Mucosa of descending colon (tissue), 3 donors: Measurements from ENCODE around the gene TTC17. TPM values are rescaled to one million over a fixed set of nuclear protein-coding genes. Genes with fewer than 3 reads are reported as not detected.
"Not testable (repeated sequence)": the region's sequence is repeated elsewhere in the genome, so short reads cannot be mapped to it uniquely, and the experiment has no call there.

ENCODE experiments used
- ATAC-seq: fragments of 200-7000 bp; cut with Tn5 transposase; one replicate; pipeline ENCODE4 v1.9.1; 2020; ENCODE audit warnings: mild to moderate bottlenecking, moderate library complexity
- DNase-seq, 3 donors: peaks; one replicate each; pipeline ENCODE4 v3.0.0-alpha.2; 2020
- H3K36me3 ChIP-seq: fragments of 200-600 bp; one replicate; pipeline ENCODE4 v1.8.0; 2021; ENCODE audit warnings: low read depth, mild to moderate bottlenecking
- H3K4me1 ChIP-seq: fragments of 200-600 bp; one replicate; pipeline ENCODE4 v1.8.0; 2021; ENCODE audit warnings: low read depth, mild to moderate bottlenecking
- H3K4me3 ChIP-seq: fragments of 200-600 bp; one replicate; pipeline ENCODE4 v1.8.0; 2021; ENCODE audit warnings: mild to moderate bottlenecking
- H3K9me3 ChIP-seq: fragments of 200-600 bp; one replicate; pipeline ENCODE4 v1.8.0; 2021; ENCODE audit warnings: mild to moderate bottlenecking
- intact Hi-C, 2 donors: fragments of 100-400 bp; cut with DNase I in 1 of 2; cut with micrococcal nuclease in 1 of 2; formaldehyde crosslinking; loops; one replicate each; pipeline versions ENCODE4 v1.11.0 to v1.11.1; 2022; cut with DNase I, micrococcal nuclease
- total RNA-seq, 3 donors: library from RNA; stranded (reverse); fragmentation: NEBNext Ultra II Directional in 2 of 3; extraction: Animal tissue kit (Norgen Biotek cat#: 25700) in 2 of 3; gene quantifications; one replicate each; pipeline versions ENCODE4 v1.2.1 to v1.2.4, GENCODE V29; 2021 to 2023
- TF ChIP-seq, protein P1 (sequence below): fragments of 200-600 bp; IDR thresholded peaks from one replicate; pipeline ENCODE4 v1.8.0; 2022; ENCODE audit warnings: antibody characterized with exemption, mild to moderate bottlenecking
- donor health status: DM: no; HTN: no; CAD: no; lungs with moderate emphysema.
- donor health status: DM: no; HTN: no; CAD: no.
- donor health status: DM: no; HTN: yes; CAD: no.

The TTC17 gene
- total RNA-seq, 3 donors from 2014 or later, result 68.3 to 100 (median 78.7) TPM

DNA sequence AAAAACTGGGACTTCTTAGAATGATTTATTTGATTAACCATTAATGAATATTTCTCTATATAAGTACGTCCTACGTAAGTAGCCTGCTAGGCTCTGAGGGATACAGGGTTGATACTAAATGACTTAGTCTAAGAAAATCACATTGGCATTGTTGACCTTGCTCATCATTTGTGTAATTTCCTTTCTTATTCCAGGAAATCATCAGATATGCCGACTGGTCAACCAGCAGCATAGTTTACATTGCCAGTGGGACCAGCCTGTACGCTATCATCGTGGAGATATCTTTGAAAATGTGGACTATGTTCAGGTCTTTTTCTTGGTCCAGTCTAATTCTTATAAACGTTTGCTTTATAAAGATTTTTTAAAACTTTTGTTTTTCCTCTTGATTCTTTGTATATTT lies 42.5 kb downstream of the TTC17 start:
- H3K36me3 ChIP-seq, result no peaks in the 10 kb centered on the region
- H3K4me1 ChIP-seq, result no peaks in the 10 kb centered on the region
- DNase-seq (no peak), ATAC-seq (no peak)
- intact Hi-C loops, result no loop called here
- TF ChIP-seq, protein P1, sequence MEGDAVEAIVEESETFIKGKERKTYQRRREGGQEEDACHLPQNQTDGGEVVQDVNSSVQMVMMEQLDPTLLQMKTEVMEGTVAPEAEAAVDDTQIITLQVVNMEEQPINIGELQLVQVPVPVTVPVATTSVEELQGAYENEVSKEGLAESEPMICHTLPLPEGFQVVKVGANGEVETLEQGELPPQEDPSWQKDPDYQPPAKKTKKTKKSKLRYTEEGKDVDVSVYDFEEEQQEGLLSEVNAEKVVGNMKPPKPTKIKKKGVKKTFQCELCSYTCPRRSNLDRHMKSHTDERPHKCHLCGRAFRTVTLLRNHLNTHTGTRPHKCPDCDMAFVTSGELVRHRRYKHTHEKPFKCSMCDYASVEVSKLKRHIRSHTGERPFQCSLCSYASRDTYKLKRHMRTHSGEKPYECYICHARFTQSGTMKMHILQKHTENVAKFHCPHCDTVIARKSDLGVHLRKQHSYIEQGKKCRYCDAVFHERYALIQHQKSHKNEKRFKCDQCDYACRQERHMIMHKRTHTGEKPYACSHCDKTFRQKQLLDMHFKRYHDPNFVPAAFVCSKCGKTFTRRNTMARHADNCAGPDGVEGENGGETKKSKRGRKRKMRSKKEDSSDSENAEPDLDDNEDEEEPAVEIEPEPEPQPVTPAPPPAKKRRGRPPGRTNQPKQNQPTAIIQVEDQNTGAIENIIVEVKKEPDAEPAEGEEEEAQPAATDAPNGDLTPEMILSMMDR, result no peak
- H3K4me3 ChIP-seq, result no peak overlapping the region
- no peaks in the 10 kb centered on the region for H3K9me3 ChIP-seq

GRCh38 chr11:43401811-43402210 lies 43.1 kb downstream of the TTC17 start:
- H3K9me3 ChIP-seq, H3K36me3 ChIP-seq, intact Hi-C loops: not testable (repeated sequence)

GRCh38 chr11:43403357-43404231 lies 44.9 kb downstream of the TTC17 start:
- no peak for ATAC-seq

More at GRCh38 chr11:43401811-43402210, 43.1 kb downstream of the TTC17 start:
- DNase-seq, ATAC-seq, H3K4me1 ChIP-seq, H3K4me3 ChIP-seq: not testable (repeated sequence)

GRCh38 chr11:43404406-43404805 lies 45.7 kb downstream of the TTC17 start:
- intact Hi-C loops, result no loop called here
- Histone ChIP-seq H3K4me1 (peaks cover 2% of the 10 kb centered on the region), H3K4me3 (no peak overlapping the region), H3K36me3 (no peaks in the 10 kb centered on the region), H3K9me3 (no peaks in the 10 kb centered on the region)
- TF ChIP-seq, protein P1, result no peak
- DNase-seq (no peak), ATAC-seq (no peak)

More at GRCh38 chr11:43403357-43404231, 44.9 kb downstream of the TTC17 start:
- DNase-seq, result no peak
- TF ChIP-seq, protein P1, result no peak
- H3K4me1 ChIP-seq, result no peaks in the 10 kb centered on the region
- H3K9me3 ChIP-seq, result no peaks in the 10 kb centered on the region
- no peaks in the 10 kb centered on the region for H3K36me3 ChIP-seq
- intact Hi-C loops, result no loop called here
- H3K4me3 ChIP-seq, result no peak overlapping the region

DNA sequence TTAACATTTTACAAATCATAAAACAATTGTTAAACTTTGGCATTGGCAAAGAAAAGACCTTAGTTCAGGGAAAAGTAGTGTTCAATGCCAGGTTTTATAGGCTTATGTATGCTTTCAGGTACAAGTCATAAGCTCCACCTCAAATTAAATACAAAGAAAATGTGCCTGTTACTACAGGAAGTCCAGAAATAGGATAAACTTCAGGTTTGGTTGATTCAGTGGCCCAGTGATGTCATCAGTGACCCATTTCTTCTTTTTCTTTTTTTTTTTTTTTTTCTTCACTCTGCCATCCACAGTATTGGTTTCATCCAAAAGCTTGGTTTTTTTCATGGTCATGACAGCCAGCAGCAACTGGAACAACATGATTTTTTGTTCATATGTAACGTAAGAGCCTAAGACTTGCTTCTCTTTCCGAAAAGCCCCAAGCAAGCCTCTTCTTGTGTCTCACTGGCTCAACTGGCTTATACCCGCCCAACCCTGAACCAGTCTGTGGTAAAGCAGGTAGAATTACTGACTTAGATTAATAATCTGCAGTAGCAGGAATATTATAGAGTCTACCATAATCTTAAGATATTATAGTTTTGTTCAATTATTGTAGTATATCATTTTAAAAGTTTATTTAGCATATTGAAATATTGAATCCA lies 46.2 kb downstream of the TTC17 start:
- DNase-seq, result no peak
- intact Hi-C loops, result no loop called here
- TF ChIP-seq, protein P1, result no peak
- Histone ChIP-seq H3K36me3 (no peaks in the 10 kb centered on the region), H3K4me1 (peaks cover 8% of the 10 kb centered on the region), H3K9me3 (no peaks in the 10 kb centered on the region), H3K4me3 (no peak overlapping the region)
- peak; percentile 15 for ATAC-seq

- intact Hi-C loops, result no loop called here
Observed at GRCh38 chr11:43408277-43408676, 49.6 kb downstream of the TTC17 start.

More at GRCh38 chr11:43408277-43408676, 49.6 kb downstream of the TTC17 start:
- Histone ChIP-seq H3K9me3 (no peaks in the 10 kb centered on the region), H3K36me3 (no peaks in the 10 kb centered on the region), H3K4me1 (peaks cover 10% of the 10 kb centered on the region), H3K4me3 (no peak overlapping the region)
- ATAC-seq (peak; percentile 56), DNase-seq (no peak)
- TF ChIP-seq, protein P1, result no peak
